ENCODE data around the gene HOXC9.

DNA sequence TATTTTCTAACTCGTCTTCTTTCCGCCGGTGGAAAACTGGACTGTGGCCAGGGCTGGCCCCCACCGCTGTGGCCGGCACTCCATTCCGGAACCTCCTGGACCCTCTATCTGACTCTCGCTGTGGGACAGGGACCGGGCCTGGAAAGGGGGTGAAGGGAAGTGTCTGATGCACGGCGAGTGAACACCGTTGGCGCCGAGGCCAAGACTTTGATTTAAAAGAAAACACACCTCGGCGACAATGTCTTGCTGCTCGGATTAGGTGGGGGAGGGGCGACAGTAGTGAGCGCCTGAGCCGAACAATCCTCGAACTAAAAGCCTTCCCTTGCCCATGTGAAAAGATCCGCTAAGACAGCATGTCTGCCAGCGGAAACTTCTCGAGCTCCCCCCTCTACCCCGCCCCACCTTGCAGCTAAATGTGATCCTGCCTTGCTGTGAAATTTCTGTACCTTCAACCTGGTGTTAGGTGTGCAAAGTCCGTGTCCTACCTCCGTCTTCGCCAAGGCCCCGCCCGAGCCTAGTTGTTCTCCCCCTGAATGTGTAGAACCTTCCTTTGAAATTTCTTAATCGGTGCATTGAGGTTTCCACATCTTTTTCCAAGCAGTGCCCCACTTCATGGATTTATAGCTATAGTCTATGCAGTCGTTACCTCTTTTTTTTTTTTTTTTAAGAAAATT is 24.3 kb upstream of the HOXC9 start:
- TF ChIP-seq GATA2 (IDR thresholded peaks at IDR 0.05; ENCODE audit: low read depth, low read length): no peak
- no peak for TF ChIP-seq GATA3 (IDR thresholded peaks at IDR 0.05; ENCODE audit: low read depth, low read length)
